ENCODE results near the gene NLRC4. TPM values are rescaled to one million over a fixed set of nuclear protein-coding genes. Genes with fewer than 3 reads are reported as not detected.

Gene NLRC4
- polyA plus RNA-seq, 1 donor (not counting 4 experiments of a cell fraction or from before 2014, with no cell fraction given) = not detected

- H3K9me3 ChIP-seq (ENCODE audit: control insufficient read depth, low read depth, low read length) = no peaks in the 10 kb centered on the region
- dilution Hi-C loops (cut with MboI; ENCODE audit: extremely low pct_ligation_motif_present, low sequenced_read_pairs) = no loop called here
- no peak overlapping the region for H3K9ac ChIP-seq (ENCODE audit: control insufficient read depth, extremely low read depth, insufficient read depth, low read length)
- TF ChIP-seq CTCF (optimal IDR thresholded peaks at IDR 0.05 in 1 of 3, IDR thresholded peaks at IDR 0.05 in 1 of 3, conservative IDR thresholded peaks at IDR 0.05 in 1 of 3; ENCODE audit: extremely low read depth in 1 of 3, insufficient read depth in 2 of 3, low read length in 3 of 3) (no peak), EZH2 (IDR thresholded peaks at IDR 0.05; ENCODE audit: low read length) (no peak)
- no peaks in the 10 kb centered on the region for H3K27me3 ChIP-seq (ENCODE audit: control insufficient read depth, extremely low read depth, insufficient read depth, low read length)
- no peaks in the 10 kb centered on the region for H4K20me1 ChIP-seq (ENCODE audit: control insufficient read depth, extremely low read depth, insufficient read depth, low read length)
- H3K4me2 ChIP-seq (ENCODE audit: control insufficient read depth, extremely low read depth, insufficient read depth, low read depth, low read length) = no peak overlapping the region
- H3K27ac ChIP-seq (ENCODE audit: control insufficient read depth, insufficient read depth, low read length) = no peak overlapping the region
- H3K36me3 ChIP-seq (ENCODE audit: control insufficient read depth in 2 of 2, extremely low read depth in 1 of 2, insufficient read depth in 2 of 2, low read length in 2 of 2) = peaks cover 0 to 4% of the 10 kb centered on the region in 2 experiments
- no peak overlapping the region for H2AFZ ChIP-seq (ENCODE audit: control insufficient read depth, low read length)
- H3K4me3 ChIP-seq (ENCODE audit: control insufficient read depth in 2 of 3, extremely low read depth in 1 of 3, insufficient read depth in 2 of 3, low read depth in 1 of 3, low read length in 3 of 3) = no peak overlapping the region
- FAIRE-seq (peak; percentile 17), DNase-seq (ENCODE audit: low read depth, low spot score) (no peak)
- no peaks in the 10 kb centered on the region for H3K9me1 ChIP-seq (ENCODE audit: control insufficient read depth, extremely low read depth, insufficient read depth, low read length)
- H3K79me2 ChIP-seq (ENCODE audit: control insufficient read depth, insufficient read depth, low read length) = no peaks in the 10 kb centered on the region
- peaks cover 5% of the 10 kb centered on the region for H3K4me1 ChIP-seq (ENCODE audit: control insufficient read depth, extremely low read depth, insufficient read depth, low read length)
Observed at GRCh38 chr2:32229635-32230034, 35.1 kb downstream of the NLRC4 start.

- Histone ChIP-seq H2AFZ (ENCODE audit: control insufficient read depth, low read length) (no peak overlapping the region), H3K36me3 (ENCODE audit: control insufficient read depth in 2 of 2, extremely low read depth in 1 of 2, insufficient read depth in 2 of 2, low read length in 2 of 2) (peaks cover 0 to 4% of the 10 kb centered on the region in 2 experiments), H3K9ac (ENCODE audit: control insufficient read depth, extremely low read depth, insufficient read depth, low read length) (no peak overlapping the region), H3K4me1 (ENCODE audit: control insufficient read depth, extremely low read depth, insufficient read depth, low read length) (no peaks in the 10 kb centered on the region), H3K4me3 (ENCODE audit: control insufficient read depth in 2 of 3, extremely low read depth in 1 of 3, insufficient read depth in 2 of 3, low read depth in 1 of 3, low read length in 3 of 3) (no peak overlapping the region), H3K9me1 (ENCODE audit: control insufficient read depth, extremely low read depth, insufficient read depth, low read length) (no peaks in the 10 kb centered on the region), H3K27ac (ENCODE audit: control insufficient read depth, insufficient read depth, low read length) (no peak overlapping the region), H3K9me3 (ENCODE audit: control insufficient read depth, low read depth, low read length) (no peaks in the 10 kb centered on the region), H3K79me2 (ENCODE audit: control insufficient read depth, insufficient read depth, low read length) (no peaks in the 10 kb centered on the region), H4K20me1 (ENCODE audit: control insufficient read depth, extremely low read depth, insufficient read depth, low read length) (no peaks in the 10 kb centered on the region), H3K4me2 (ENCODE audit: control insufficient read depth, extremely low read depth, insufficient read depth, low read depth, low read length) (no peak overlapping the region), H3K27me3 (ENCODE audit: control insufficient read depth, extremely low read depth, insufficient read depth, low read length) (no peaks in the 10 kb centered on the region)
- DNase-seq (ENCODE audit: low read depth, low spot score) (no peak), FAIRE-seq (no peak)
- TF ChIP-seq CTCF (optimal IDR thresholded peaks at IDR 0.05 in 1 of 3, IDR thresholded peaks at IDR 0.05 in 1 of 3, conservative IDR thresholded peaks at IDR 0.05 in 1 of 3; ENCODE audit: extremely low read depth in 1 of 3, insufficient read depth in 2 of 3, low read length in 3 of 3) = no peak
- no peak for TF ChIP-seq EZH2 (IDR thresholded peaks at IDR 0.05; ENCODE audit: low read length)
- dilution Hi-C loops (cut with MboI; ENCODE audit: extremely low pct_ligation_motif_present, low sequenced_read_pairs) = no loop called here
Observed at GRCh38 chr2:32228181-32228580, 36.5 kb downstream of the NLRC4 start.

All from keratinocyte (primary cell).